SJSA1 (cell line): Measurements from ENCODE around the gene REEP3. TPM values are rescaled to one million over a fixed set of nuclear protein-coding genes. Genes with fewer than 3 reads are reported as not detected.
"Not testable (repeated sequence)": the region's sequence is repeated elsewhere in the genome, so short reads cannot be mapped to it uniquely, and the experiment has no call there.

Experiments used
- DNase-seq, 2 experiments: peaks; one replicate each; pipeline ENCODE4 v3.0.0-alpha.2; 2015 to 2020; ENCODE audit warnings: low spot score in 2 of 2, low read depth in 1 of 2
- H3K27ac ChIP-seq: fragments of 250-450 bp; sonication (Bioruptor Pico); 2 replicates; pipeline ENCODE4 v1.5.1; 2020; ENCODE audit warnings: mild to moderate bottlenecking, moderate library complexity
- H3K27me3 ChIP-seq: fragments of 250-450 bp; sonication (Bioruptor Pico); replicated peaks from 2 replicates; pipeline ENCODE4 v1.5.1; 2020; ENCODE audit warnings: mild to moderate bottlenecking, moderate library complexity
- H3K36me3 ChIP-seq: fragments of 250-450 bp; sonication (Bioruptor Pico); 2 replicates; pipeline ENCODE4 v1.5.1; 2020; ENCODE audit warnings: mild to moderate bottlenecking
- H3K4me1 ChIP-seq: fragments of 250-450 bp; sonication (Bioruptor Pico); replicated peaks from 2 replicates; pipeline ENCODE4 v1.6.1; 2021; ENCODE audit warnings: mild to moderate bottlenecking
- H3K4me3 ChIP-seq: fragments of 250-450 bp; sonication (Bioruptor Pico); 2 replicates; pipeline ENCODE4 v1.5.1; 2020; ENCODE audit warnings: mild to moderate bottlenecking
- H3K9me3 ChIP-seq: fragments of 250-450 bp; sonication (Bioruptor Pico); replicated peaks from 2 replicates; pipeline ENCODE4 v1.5.1; 2020; ENCODE audit warnings: mild to moderate bottlenecking
- total RNA-seq: library from RNA; depleted of rRNA; stranded (reverse); fragments of >200 nt; shearing (Covaris generic); gene quantifications from 2 replicates; pipeline ENCODE4 v1.2.3, GENCODE V29; 2014

Gene REEP3
- total RNA-seq, 1 experiment from 2014 or later = 59.8 TPM

DNA sequence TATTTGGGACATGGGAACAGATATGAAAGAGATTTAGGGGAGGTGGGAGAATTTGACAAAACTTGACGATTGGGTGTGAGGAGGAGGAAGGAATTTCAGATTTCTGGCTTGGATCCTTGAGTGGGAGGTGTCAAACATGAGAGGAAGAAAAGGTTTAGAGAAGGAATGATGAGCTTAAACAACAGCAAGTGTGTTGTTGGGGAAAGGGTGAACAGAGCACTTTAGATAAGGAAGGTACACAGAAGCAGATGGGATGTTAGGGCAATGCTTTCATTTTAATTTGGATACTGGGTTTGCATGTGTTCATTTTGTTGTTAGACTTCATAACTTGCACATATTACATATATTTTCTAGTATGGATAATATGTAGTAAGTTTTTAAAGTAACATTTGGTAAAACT, 23.2 kb downstream of the REEP3 start:
- H3K27me3 ChIP-seq = no peaks in the 10 kb centered on the region
- no peaks in the 10 kb centered on the region for H3K9me3 ChIP-seq
- no peak overlapping the region for H3K27ac ChIP-seq
- DNase-seq = no peak
- H3K4me3 ChIP-seq = no peak overlapping the region
- H3K36me3 ChIP-seq = peaks cover 5% of the 10 kb centered on the region; the same call in 1 of the 2 replicates
- peaks cover 9% of the 10 kb centered on the region for H3K4me1 ChIP-seq

DNA sequence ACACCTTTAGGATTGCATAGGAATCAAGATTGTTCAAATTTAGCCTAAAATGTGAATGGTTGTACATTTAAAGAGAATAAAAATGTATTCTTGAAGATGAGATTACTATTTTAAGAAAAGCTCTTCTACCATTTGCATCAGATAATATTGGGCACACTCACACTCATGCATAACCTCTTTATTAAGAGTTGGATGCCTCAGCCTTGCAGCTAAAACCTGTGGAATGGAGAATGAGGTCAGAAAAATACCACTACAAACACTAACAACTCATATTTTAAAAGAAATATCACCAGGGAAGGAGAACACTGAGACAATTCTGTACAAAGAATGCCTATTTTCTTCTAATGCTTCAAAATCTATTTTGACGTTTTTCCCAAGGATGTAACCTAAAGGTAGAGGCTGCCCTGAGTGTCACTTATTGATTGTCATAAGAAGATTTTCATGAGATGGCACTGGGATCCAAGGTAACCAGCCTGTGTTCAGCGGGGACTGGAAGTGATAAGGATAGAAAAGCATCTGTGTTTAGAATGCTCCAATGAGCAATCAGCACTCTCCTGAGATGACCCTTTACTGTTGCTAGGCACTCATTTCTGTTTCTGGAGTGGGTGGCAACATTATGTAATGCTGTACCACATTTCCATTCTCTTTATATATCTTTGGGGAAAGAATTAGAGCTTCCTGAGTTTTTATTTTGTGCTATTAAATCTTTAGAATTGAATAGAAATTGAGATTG, 26.6 kb downstream of the REEP3 start:
- no peak overlapping the region for H3K4me3 ChIP-seq
- H3K27ac ChIP-seq = no peak overlapping the region
- peaks cover 5% of the 10 kb centered on the region; the same call in 1 of the 2 replicates for H3K36me3 ChIP-seq
- no peak for DNase-seq
- no peaks in the 10 kb centered on the region for H3K9me3 ChIP-seq
- H3K4me1 ChIP-seq = peaks cover 13% of the 10 kb centered on the region
- no peaks in the 10 kb centered on the region for H3K27me3 ChIP-seq

DNA sequence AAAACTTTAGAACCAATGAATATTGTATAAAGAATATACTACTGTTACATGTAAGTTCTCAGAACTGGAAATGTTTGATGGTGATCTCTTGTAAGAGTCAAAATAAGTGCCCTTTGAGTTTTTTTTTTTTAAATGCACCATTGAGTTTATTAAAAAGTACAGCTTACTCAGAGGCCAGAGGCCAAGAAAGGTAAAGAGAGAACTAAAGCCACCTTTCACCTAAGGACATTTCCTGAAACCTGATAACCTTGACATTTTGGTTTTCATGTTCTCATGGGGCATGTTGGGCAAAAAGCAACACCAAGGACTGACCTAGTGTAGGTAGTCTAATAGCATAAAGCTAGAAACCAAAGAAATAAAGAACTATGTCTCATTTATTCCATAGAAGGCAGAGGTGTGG, 27.7 kb downstream of the REEP3 start:
- Histone ChIP-seq H3K27ac (no peak overlapping the region), H3K4me3 (no peak overlapping the region), H3K27me3 (no peaks in the 10 kb centered on the region), H3K9me3 (no peaks in the 10 kb centered on the region), H3K36me3 (peaks cover 5% of the 10 kb centered on the region; the same call in 1 of the 2 replicates), H3K4me1 (peaks cover 16% of the 10 kb centered on the region)
- DNase-seq = no peak

DNA sequence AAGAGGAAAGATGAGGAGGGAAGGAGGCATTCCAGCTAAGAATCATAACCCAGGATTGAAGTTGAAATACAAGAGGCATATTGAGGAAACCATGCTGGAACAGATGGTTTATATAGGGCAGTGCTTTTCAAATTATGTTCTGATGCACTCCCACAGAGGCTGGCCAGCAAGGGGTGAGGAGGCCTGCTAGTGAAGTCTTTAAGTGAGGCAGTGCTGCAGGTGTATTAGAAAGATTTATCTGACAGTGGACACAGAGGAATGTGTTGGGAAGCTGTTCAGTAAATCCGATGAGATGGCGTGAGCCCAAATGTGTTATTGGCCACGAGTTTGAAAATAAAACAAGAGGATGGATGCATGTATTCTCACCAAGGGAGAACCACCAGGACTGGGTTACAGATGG, 28.6 kb downstream of the REEP3 start:
- no peak overlapping the region for H3K4me3 ChIP-seq
- no peak overlapping the region for H3K27ac ChIP-seq
- H3K9me3 ChIP-seq = no peaks in the 10 kb centered on the region
- no peak for DNase-seq
- H3K4me1 ChIP-seq = peaks cover 26% of the 10 kb centered on the region
- H3K27me3 ChIP-seq = no peaks in the 10 kb centered on the region
- H3K36me3 ChIP-seq = peaks cover 5% of the 10 kb centered on the region; the same call in 1 of the 2 replicates

DNA sequence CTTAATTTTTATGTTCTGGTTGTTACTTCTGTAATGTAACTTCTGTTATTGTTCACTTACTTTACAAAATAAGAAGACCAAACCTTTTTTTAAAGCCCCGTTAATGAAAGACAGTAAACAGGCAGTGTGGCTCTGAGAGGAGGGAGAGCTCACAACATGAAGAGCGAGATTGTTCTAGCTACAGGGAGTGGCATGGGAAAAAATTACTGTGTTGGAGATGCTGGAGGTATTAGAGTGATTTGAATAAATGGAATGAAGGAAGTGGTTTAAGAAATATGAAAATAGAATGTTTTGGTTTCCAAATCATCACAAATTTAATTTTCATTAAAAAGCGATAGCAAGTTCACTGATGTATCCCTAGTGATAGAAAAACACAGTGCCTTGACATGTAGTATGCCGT, 31.8 kb downstream of the REEP3 start:
- H3K9me3 ChIP-seq = no peaks in the 10 kb centered on the region
- peak overlapping the region; percentile 89 for H3K27ac ChIP-seq
- no peak overlapping the region for H3K4me3 ChIP-seq
- peaks cover 33% of the 10 kb centered on the region for H3K4me1 ChIP-seq
- DNase-seq = peak in 1 of 2 experiments; percentile 52
- H3K36me3 ChIP-seq = no peaks in the 10 kb centered on the region
- no peaks in the 10 kb centered on the region for H3K27me3 ChIP-seq

DNA sequence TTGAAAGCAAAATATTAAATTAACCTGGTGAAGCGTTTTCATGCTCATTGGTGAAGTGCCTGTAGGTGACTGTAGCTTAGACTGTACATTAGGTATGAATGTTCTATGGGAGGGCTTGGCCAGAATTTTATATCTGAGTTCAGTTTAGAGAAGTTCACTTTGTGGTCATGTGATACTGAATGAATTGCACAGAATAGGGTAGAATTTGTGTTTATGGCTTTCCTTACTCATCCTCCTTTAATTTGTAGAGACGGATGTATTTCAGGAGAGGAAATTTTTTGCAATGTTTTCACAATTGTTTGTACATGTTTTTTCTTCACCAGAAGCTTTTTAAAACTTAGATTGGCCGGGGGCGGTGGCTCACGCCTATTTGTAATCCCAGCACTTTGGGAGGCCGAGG, 32.3 kb downstream of the REEP3 start:
- Histone ChIP-seq H3K4me1 (peaks cover 33% of the 10 kb centered on the region), H3K9me3 (no peaks in the 10 kb centered on the region), H3K27ac (peak overlapping the region; percentile 89), H3K27me3 (no peaks in the 10 kb centered on the region), H3K36me3 (no peaks in the 10 kb centered on the region), H3K4me3 (peak overlapping the region; percentile 6; the same call in 1 of the 2 replicates)
- peak in 1 of 2 experiments; percentile 60 for DNase-seq

DNA sequence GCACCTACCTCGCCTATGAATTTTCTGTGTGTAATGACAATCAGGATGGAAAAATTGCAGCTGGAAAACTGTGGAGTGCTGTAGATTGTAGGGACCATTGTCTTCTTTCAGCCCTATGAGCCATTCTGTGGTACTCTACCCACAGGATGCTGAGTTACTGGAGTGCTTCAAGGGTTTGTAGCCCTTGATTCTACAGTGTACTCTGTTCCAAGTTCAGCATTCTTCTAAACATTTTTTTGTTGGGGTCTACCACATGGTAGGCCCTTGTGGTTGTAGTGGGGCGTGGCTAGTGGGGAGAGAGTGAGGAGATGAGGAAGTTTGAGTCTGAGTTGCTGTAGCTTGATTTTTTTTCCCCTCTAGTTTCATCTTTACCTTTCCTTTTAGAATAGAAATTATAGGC, 33.5 kb downstream of the REEP3 start:
- Histone ChIP-seq H3K27ac (peak overlapping the region; percentile 89), H3K9me3 (no peaks in the 10 kb centered on the region), H3K27me3 (no peaks in the 10 kb centered on the region), H3K36me3 (no peaks in the 10 kb centered on the region), H3K4me1 (peaks cover 33% of the 10 kb centered on the region), H3K4me3 (no peak overlapping the region)
- DNase-seq = peak; percentile 85 to 88

DNA sequence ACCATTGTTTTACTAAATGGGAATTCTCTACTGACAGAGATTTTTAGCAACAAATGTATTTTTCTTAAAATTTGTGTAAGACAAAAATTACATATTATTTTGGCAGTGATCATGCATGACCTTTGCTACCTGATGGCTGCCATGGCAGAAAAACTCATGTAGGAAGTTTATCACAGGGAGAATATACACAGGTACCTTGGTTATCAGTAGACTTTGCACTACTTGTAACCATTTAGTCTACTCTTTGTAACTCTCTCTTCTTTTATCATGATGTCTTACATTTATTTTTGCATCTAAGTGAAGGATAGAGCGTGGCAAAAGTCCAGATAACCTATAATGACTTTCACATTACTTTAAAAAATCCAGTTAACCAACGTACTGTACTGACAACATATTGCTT, 34.1 kb downstream of the REEP3 start:
- H3K4me3 ChIP-seq = no peak overlapping the region
- peak overlapping the region; percentile 89 for H3K27ac ChIP-seq
- no peaks in the 10 kb centered on the region for H3K27me3 ChIP-seq
- H3K36me3 ChIP-seq = no peaks in the 10 kb centered on the region
- no peak for DNase-seq
- H3K4me1 ChIP-seq = peaks cover 33% of the 10 kb centered on the region
- H3K9me3 ChIP-seq = no peaks in the 10 kb centered on the region

DNA sequence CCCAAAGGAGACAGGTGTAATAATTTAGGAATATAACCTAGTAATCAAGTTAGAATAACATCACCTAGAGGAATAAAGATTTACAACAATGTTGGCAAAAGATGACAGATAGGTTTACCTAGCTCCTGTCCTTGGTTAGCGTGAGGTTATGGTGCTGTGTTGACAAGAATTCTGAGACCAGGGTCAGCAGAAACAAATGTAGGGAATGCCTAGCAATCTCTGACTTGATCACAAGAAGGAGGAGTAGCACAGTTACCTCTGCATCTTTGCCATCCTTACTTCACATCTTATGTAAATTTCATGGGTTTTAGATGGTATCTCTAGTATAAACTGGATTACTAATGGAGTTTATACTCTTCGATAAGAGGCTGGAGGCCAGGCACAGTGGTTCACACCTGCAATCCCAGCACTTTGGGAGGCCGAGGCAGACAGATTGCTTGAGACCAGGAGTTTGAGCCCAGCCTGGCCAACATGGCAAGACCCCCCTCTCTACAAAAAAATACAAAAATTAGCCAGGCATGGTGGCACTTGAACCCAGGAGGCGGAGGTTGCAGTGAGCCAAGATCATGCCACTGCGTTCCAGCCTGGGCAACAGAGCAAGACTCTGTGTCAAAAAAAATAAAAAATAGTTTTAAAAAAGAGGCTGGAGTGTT, 37.1 kb downstream of the REEP3 start:
- Histone ChIP-seq H3K4me3 (no peak overlapping the region), H3K9me3 (no peaks in the 10 kb centered on the region), H3K27ac (no peak overlapping the region), H3K36me3 (no peaks in the 10 kb centered on the region), H3K27me3 (no peaks in the 10 kb centered on the region), H3K4me1 (peaks cover 23% of the 10 kb centered on the region)
- no peak for DNase-seq

DNA sequence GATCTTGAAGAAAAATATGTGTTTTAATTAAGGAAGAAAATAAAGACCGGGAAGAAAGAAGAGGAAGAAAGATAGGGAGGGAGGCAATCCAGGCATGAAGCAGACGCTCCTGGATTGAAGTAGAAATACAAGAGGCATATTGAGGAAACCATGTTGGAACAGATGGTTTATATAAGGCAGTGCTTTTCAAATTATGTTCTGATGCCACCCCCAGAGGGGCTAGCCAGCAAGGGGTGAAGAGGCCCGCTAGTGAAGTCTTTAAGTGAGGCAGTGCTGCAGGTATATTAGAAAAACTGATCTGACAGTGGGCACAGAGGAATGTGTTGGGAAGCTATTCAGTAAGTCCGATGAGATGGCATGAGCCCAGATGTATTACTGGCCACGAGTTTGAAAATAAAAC, 40.1 kb downstream of the REEP3 start:
- H3K27ac ChIP-seq = no peak overlapping the region
- H3K27me3 ChIP-seq = no peaks in the 10 kb centered on the region

DNA sequence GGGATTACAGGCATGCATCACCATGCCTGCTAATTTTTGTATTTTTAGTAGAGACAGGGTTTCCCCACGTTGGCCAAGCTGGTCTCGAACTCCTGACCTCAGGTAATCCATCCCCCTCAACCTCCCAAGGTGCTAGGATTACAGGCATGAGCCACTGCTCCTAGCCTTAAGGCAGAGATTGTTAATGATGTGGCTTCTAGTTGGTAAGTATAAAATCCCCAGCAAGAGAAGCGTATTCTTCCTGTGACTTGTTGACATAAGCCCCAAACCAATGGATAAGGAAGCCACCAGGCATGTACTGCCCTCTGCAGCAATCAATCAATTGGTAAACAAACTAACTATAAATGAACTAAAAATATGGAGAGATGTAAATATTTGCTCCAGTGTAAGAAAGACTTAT, 41.2 kb downstream of the REEP3 start:
- DNase-seq = no peak
- no peaks in the 10 kb centered on the region for H3K9me3 ChIP-seq
- H3K4me1 ChIP-seq = no peaks in the 10 kb centered on the region
- no peak overlapping the region for H3K4me3 ChIP-seq
- 0 out of 2 replicates have a peak, but pooled peaks cover 3% of the 10 kb centered on the region for H3K36me3 ChIP-seq
- no peaks in the 10 kb centered on the region for H3K27me3 ChIP-seq
- H3K27ac ChIP-seq = no peak overlapping the region

More for the DNA sequence above, 40.1 kb downstream of the REEP3 start:
- H3K36me3 ChIP-seq = no peaks in the 10 kb centered on the region
- H3K4me3 ChIP-seq = no peak overlapping the region
- no peaks in the 10 kb centered on the region for H3K9me3 ChIP-seq
- no peak for DNase-seq
- no peaks in the 10 kb centered on the region for H3K4me1 ChIP-seq

DNA sequence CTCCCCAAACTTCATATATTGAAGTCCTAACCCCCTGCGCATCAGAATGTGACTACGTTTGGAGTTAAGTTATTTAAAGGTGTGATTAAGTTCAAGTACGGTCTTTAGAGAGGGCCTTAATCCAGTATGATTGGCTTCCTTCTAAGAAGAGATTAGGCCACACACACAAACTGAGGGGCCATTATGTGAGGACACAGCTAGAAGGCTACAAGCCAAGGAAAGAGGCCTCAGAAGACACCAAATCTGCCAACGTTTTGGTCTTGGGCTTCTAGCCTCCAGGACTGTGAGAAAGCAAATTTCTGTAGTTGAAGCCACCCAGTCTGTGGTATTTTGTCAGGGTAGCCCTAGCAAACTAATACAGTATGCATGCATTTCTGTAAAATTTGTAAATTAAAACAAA, 41.7 kb downstream of the REEP3 start:
- Histone ChIP-seq H3K27me3 (no peaks in the 10 kb centered on the region), H3K4me1 (no peaks in the 10 kb centered on the region), H3K27ac (no peak overlapping the region), H3K9me3 (no peaks in the 10 kb centered on the region), H3K36me3 (0 out of 2 replicates have a peak, but pooled peaks cover 3% of the 10 kb centered on the region), H3K4me3 (no peak overlapping the region)
- DNase-seq = no peak

DNA sequence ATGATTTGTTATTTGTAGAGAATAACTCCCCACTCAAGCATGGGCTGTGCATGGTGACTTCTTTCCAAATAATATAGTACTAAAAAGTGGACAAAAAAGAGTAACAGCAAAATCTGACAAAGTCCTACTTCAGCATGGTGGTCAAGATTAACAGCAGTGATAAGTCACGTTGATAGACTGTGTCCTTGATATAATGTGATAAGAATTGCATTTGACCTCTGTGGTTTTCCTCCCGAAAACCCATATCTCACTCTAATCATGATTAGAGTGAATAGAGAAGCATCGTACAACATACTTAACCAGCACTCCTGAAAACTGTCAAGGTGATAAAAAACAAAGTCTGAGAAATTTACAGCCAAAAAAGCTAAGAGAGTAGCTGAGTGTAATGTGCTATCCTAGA, 42.4 kb downstream of the REEP3 start:
- Histone ChIP-seq H3K4me1 (no peaks in the 10 kb centered on the region), H3K36me3 (peaks cover 3% of the 10 kb centered on the region; the same call in 1 of the 2 replicates), H3K27ac (no peak overlapping the region), H3K27me3 (no peaks in the 10 kb centered on the region), H3K4me3 (no peak overlapping the region), H3K9me3 (no peaks in the 10 kb centered on the region)
- DNase-seq = no peak

DNA sequence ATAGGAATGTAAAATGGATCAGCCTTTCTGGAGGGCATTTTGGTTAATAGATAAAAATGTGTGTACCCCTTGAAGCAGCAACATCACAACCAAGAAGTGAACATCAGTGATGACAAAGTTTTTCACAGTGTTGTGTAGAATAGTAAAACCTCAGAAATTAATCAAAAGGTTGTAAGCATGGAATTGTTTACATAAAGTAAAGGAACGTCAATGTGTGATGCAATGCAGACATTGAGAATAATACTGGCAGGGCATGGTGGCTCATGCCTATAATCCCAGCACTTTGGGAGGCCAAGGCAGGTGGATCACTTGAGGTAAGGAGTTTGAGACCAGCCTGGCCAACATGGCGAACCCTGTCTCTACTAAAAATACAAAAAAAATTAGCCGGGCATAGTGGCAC, 43.5 kb downstream of the REEP3 start:
- not testable (repeated sequence) for DNase-seq, H3K4me3 ChIP-seq, H3K4me1 ChIP-seq, H3K27me3 ChIP-seq, H3K36me3 ChIP-seq, H3K9me3 ChIP-seq, H3K27ac ChIP-seq
